Measurements from ENCODE around the gene ACTR1B.
"Not testable (repeated sequence)": the region's sequence is repeated elsewhere in the genome, so short reads cannot be mapped to it uniquely, and the experiment has no call there.

ACTR1B gene

GRCh38 chr2:97695744-97696143, 31.9 kb upstream of the ACTR1B start:
- TF ChIP-seq, protein P1, sequence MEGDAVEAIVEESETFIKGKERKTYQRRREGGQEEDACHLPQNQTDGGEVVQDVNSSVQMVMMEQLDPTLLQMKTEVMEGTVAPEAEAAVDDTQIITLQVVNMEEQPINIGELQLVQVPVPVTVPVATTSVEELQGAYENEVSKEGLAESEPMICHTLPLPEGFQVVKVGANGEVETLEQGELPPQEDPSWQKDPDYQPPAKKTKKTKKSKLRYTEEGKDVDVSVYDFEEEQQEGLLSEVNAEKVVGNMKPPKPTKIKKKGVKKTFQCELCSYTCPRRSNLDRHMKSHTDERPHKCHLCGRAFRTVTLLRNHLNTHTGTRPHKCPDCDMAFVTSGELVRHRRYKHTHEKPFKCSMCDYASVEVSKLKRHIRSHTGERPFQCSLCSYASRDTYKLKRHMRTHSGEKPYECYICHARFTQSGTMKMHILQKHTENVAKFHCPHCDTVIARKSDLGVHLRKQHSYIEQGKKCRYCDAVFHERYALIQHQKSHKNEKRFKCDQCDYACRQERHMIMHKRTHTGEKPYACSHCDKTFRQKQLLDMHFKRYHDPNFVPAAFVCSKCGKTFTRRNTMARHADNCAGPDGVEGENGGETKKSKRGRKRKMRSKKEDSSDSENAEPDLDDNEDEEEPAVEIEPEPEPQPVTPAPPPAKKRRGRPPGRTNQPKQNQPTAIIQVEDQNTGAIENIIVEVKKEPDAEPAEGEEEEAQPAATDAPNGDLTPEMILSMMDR (conservative IDR thresholded peaks at IDR 0.05; ENCODE audit: low read depth), result no peak
- no peak overlapping the region for H3K27ac ChIP-seq
- no peak for DNase-seq (ENCODE audit: low spot score)
- ChIA-PET CTCF (interaction anchor here (0.7 to 5.4 kb wide), 2 partner anchors 105 to 476 kb away, joined by 3 to 39 read pairs; no protein-coding TSS in a partner anchor), POLR2A (ENCODE audit: low non-redundant PET) (no interaction called here)

DNA sequence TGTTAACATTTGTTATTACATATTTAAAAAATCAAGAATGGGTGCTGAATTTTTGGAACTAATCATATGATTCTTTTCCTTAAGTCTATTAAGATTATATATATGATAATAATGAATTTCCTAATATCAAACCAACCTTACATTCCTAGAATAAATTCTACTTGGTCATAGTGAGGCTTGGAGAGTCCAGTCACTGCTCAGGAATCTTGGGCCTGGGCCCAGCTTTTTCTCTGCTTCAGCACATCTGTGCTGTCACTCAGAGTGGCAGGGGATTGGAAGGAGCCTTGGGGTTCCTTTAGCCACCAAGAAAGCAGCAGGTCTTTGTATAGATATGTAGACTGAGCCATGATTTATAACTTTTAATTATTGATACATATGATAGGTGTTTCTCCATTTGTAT, 29.6 kb upstream of the ACTR1B start:
- ChIA-PET CTCF (interaction anchor here (0.5 kb wide), 1 partner anchor 1463 kb away, joined by 4 read pairs; no protein-coding TSS in a partner anchor), POLR2A (ENCODE audit: low non-redundant PET) (no interaction called here)
- no peak overlapping the region for H3K27ac ChIP-seq
- TF ChIP-seq, protein P1 (conservative IDR thresholded peaks at IDR 0.05; ENCODE audit: low read depth), result no peak
- DNase-seq (ENCODE audit: low spot score), result no peak

DNA sequence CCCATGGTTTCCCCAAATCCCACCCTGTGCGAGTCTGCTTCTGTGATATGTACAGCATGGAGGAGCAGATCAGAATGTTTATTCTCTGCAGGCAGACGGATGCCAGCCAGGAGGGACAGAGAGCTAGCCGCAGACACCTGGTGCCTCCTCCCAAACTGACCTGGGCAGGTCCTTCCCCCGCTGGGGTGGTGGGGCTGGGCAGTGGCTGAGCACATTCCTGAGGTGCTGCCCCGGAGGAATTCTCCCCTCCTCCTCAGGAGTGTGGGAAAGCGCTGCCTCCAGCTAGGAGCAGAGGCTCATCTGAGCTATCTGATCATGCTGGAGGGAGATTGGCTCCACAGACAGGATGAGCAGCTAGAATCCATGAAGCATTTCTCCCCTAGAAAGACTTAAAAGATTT, 27.3 kb upstream of the ACTR1B start:
- H3K27ac ChIP-seq, result no peak overlapping the region
- CTCF ChIA-PET, result interaction anchor here (0.6 to 1.6 kb wide), 3 partner anchors 27 to 1335 kb away, joined by 4 to 10 read pairs (median 7); partner anchors contain the start of gene ACTR1B
- POLR2A ChIA-PET (ENCODE audit: low non-redundant PET), result interaction anchor here (0.6 kb wide), 1 partner anchor 22 kb away, joined by 3 read pairs; no protein-coding TSS in a partner anchor

DNA sequence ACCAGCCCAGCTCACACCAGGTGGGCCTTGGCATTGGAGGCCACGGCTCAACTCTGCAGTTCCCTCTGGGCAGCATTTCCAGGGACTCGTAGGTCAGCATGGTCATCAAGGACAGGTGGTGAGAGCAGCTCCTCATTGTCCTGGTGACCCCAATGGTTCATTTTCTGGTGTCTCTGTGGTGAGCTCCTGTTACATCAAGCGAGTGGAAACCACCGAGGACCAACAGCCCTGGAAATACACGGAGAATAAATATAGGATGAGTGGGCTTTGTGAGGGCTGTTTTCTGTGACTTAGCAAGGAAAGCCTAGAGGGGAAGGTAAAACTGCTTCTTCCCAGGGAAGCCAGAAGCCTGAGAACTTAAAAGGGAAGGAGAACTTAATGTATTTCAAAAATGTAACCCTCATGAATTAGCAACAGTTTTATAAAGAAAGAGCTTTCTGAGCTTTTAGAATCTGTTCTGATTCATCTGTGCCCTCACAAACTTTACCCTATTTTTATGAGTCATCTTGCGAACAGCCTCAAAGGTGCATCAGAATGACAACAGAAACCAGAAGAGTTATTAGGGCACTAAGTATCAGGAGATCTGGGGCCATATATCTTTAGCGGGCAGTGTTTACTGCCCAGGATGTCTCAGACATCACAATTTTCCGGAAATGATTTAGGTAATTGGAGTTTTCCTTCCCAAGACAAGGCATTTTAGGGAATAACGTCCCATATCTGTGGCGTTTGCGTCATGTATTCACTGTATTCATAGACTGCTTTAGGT, 24.4 kb upstream of the ACTR1B start:
- TF ChIP-seq, protein P1 (conservative IDR thresholded peaks at IDR 0.05; ENCODE audit: low read depth), result no peak
- H3K27ac ChIP-seq, result no peak overlapping the region
- no peak for DNase-seq (ENCODE audit: low spot score)
- ChIA-PET CTCF (interaction anchor here (1.6 kb wide), 1 partner anchor 12 kb away, joined by 4 read pairs; no protein-coding TSS in a partner anchor), POLR2A (ENCODE audit: low non-redundant PET) (no interaction called here)

More for the DNA sequence above, 27.3 kb upstream of the ACTR1B start:
- DNase-seq (ENCODE audit: low spot score), result no peak
- TF ChIP-seq, protein P1 (conservative IDR thresholded peaks at IDR 0.05; ENCODE audit: low read depth), result no peak

DNA sequence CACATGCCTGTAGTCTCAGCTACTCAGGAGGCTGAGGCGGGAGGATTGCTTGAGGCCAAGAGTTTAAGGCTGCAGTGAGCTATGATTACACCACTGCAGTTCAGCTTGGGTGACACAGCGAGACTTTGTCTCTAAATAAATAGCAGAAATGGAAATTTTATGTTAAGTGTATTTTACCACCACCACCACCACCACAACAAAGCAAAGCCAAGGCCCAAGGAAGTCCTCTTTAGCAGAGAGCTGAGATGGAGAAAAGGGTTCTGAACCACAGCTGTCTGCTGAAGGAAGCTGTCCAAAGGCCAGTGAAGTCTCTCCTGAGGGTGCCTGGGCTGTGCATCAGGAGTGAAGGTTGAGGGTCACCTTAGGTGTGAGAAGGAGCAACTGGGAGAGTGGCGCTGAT, 23.4 kb upstream of the ACTR1B start:
- CTCF ChIA-PET, result interaction anchor here (1.6 to 2.3 kb wide), 2 partner anchors 10 to 13 kb away, joined by 4 to 7 read pairs; no protein-coding TSS in a partner anchor

DNA sequence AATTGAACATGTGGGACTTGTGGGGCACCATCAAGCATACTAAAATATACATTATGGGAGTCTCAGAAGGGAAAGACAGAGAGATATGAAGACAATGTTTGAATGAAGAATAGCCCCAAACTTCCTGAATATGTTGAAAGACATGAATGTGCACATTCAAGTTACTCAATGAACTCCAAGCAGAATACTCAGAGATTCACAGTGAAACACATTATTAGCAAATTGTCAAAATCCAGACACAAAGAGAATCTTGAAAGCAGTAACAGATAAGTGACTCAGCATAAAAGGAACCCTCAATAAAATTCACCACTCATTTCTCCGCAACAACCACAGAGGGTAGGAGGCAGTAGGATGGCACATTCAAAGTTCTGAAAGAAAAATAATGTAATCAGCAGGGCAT, 14.5 kb upstream of the ACTR1B start:
- TF ChIP-seq, protein P1 (conservative IDR thresholded peaks at IDR 0.05; ENCODE audit: low read depth), result no peak
- ChIA-PET CTCF (interaction anchor here (0.6 to 0.7 kb wide), 2 partner anchors 12 to 87 kb away, joined by 5 to 13 read pairs; no protein-coding TSS in a partner anchor), POLR2A (ENCODE audit: low non-redundant PET) (no interaction called here)
- H3K27ac ChIP-seq, result no peak overlapping the region
- DNase-seq (ENCODE audit: low spot score), result no peak

More for the DNA sequence above, 23.4 kb upstream of the ACTR1B start:
- H3K27ac ChIP-seq; POLR2A ChIA-PET (ENCODE audit: low non-redundant PET); DNase-seq (ENCODE audit: low spot score): not testable (repeated sequence)

- no peak for DNase-seq (ENCODE audit: low spot score)
- CTCF ChIA-PET, result interaction anchor here (0.6 kb wide), 1 partner anchor 28 kb away, joined by 3 read pairs; no protein-coding TSS in a partner anchor
- no peak overlapping the region for H3K27ac ChIP-seq
- TF ChIP-seq, protein P1 (conservative IDR thresholded peaks at IDR 0.05; ENCODE audit: low read depth), result no peak
- POLR2A ChIA-PET (ENCODE audit: low non-redundant PET), result no interaction called here
These were observed 13.6 kb upstream of the ACTR1B start for GRCh38 chr2:97677480-97677879.
